GM21529 (cell line): ENCODE data around the gene RIMBP2.

Experiments
- ATAC-seq: cut with Tn5 transposase; IDR thresholded peaks from one replicate; pipeline ENCODE4 v1.9.1; 2021; ENCODE audit not compliant: unreplicated experiment

Gene RIMBP2

DNA sequence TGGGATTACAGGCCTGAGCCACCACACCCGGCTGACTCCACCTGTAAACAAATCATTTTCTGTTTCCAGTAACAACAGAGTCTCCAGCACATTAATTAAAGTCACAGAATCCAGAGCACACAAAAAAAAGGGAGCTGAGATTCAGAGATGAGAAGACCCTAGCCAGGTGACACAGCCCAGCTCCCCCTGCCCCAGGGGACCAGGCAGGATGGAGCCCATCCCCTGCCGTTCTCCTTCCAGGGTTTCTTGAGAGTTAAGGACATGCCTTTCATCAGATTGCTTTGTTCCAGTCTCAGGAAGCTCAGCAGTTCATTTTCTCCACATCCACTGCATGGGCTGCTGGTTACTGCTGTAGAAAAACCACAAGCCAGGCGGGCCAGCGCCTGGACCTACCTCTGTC lies 81.2 kb downstream of the RIMBP2 start:
- ATAC-seq, result no peak

DNA sequence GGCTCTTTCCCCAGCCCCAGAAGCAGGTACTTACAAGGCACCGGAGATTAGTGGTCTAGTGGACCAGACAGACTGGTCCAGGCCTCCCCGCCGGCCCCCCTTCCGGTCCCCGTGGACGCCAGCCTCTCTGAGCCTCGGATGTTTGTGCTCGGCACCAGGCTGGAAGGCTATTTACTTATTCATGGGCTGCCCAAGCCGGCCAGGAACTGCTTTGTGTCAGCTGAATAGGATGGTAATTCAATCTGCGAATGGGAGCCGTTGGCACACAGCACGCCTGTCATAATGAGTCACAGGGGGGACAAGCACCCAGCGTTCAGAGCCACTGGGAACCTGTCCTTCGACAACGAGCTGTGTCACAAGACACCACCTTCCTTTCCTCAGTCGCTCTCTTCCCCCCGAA lies 82.3 kb downstream of the RIMBP2 start:
- no peak for ATAC-seq

DNA sequence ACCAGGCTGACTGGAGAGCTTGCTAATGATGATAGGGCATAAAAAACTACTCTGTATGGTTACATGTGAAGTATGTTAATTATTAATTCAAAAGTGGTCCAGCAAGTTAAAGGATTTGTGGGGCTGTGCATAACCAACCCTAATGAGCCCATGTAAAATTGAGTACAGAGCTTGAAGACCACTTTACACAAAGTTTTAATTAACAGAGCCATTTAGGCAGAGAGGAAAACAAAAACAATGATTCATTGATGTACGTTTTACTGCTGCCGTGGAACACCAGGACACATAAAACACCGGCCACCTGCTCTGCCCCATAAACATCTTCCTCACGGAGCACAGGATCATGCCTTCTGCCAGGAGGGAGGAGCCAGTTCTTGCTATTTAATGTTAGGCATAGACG lies 83.5 kb downstream of the RIMBP2 start:
- no peak for ATAC-seq

DNA sequence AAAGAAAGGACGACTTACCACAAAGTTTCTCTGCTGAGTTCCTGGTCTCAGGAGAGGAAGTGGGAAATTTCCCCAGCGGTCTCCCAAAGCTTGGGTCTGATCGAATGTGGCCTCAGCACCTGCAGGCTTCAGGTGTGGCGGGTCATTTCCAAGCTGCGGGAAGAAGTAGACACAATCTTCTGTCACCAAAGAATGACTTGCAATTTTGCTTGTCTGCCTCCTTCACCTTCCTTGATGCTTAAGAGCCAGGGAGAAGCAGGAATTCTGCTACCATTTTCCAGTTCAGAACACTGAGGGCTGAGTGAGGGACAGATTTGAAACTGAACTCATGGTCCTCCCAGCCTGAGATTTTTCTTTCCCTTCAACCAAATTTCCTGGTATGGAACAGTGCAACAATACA lies 87.8 kb downstream of the RIMBP2 start:
- ATAC-seq, result no peak

DNA sequence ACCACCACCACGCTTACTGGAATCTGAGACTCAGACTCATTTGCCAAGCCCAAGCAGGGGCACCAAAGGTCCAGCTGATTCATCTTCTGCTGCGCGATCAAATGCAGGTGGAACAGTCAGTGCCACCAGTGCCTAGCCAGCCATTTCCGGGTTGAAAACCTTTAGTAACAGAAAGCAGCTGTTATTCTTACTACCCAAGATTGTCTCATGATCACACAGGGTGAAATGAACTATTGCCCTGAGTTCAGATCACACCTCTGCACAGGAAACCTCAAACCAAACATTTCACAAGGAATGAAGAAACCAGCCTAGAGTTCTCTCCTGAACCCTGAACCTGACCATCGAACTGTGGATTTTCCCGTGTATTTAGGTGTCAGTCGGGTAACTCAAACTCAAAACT lies 88.9 kb downstream of the RIMBP2 start:
- no peak for ATAC-seq

DNA sequence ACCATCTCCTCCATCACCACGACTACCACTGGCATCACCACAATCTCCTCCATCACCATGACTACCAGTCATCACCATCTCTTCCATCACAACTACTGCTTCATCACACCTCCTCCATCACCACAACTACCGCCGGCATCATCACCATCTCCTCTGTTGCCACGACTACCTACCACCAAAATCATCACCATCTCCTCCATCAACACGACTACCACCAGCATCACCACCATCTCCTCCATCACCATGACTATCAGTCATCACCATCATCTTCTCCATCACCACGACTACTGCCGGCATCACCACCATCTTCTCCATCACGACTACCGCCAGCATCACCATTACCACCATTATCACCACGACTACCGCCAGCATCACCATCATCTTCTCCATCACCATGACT lies 89.5 kb downstream of the RIMBP2 start:
- ATAC-seq, result no peak

DNA sequence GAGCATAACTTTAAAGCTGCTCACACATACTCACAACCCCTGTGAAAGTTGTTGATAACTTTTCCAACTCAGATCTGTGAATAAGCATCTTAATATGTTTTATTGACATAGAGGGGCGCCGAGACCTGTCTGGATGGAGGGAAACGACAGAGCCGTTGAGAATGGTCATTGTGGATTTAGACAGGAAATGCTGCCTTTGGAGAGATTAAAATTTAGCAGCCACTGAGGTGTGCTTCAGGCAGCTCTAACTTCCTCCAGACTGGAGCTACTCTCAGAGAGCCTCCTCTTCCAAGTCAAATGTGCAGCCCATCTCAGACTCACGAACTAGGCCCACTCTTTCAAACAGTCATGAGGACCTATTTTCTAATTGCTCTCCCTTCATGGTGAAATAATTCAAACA lies 90.9 kb downstream of the RIMBP2 start:
- ATAC-seq, result no peak

DNA sequence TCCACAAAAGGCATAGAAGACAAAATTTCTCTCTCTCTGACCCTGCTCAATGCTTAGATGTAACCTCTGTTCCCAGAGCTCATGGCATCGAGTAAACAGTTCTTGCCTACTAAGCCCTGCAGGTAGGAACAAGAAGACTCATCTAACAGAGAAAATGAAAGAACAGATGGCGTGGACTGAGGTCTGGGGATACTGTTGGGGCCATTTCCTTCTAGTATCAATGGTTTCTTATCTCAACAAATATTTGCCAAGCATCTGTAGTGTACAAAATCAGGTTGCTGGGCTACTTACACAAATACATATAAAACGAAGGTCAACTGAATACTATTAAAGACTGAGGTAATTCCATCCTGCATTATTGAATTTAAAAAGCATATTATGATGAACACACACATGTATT lies 93.3 kb downstream of the RIMBP2 start:
- no peak for ATAC-seq

DNA sequence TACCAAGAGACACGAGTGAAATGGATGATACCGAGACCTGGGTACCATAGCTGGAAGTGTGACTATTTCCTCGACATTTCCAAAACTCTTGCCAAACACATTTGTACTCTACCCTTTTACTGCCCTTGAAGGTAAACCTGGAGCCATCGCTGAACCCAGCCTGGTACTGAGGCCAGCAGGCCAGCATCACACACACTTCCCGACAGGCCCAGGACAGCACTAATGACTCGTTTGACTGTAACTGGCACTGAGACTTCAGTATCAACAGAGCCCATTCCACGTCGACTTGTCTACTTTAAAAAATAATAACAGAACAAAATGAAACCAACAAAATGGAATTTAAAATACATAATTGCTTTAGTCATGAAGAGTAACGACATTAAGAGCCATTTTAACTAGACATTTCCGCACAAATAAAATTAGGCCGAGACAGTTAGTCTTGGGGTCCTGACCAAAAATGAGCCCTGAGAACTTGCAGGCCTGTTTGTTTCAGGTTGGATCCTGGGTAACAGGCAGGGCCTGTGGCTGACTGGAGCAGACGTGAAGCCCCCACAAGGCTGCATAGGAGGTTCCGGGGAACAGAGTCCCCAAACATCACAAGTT lies 94.3 kb downstream of the RIMBP2 start:
- ATAC-seq, result no peak

DNA sequence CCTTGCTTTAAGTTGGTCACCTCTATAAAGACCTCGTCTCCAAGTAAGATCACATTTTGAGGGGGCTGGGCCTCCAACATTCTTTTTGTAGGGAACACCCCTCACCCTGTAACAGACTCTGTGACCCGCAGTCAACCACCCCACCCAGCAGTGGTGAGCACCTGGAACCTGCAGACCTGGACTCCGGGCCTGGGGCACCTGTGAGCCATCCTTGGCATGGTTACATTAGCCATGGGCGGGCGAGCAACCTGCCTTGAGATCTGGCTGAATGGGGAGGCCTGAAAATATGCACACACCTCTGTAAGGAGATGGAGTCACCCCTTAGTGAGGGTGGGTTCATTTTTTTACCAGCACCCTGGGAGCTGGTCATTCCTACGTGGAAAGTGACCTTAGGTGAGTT lies 95.3 kb downstream of the RIMBP2 start:
- no peak for ATAC-seq

DNA sequence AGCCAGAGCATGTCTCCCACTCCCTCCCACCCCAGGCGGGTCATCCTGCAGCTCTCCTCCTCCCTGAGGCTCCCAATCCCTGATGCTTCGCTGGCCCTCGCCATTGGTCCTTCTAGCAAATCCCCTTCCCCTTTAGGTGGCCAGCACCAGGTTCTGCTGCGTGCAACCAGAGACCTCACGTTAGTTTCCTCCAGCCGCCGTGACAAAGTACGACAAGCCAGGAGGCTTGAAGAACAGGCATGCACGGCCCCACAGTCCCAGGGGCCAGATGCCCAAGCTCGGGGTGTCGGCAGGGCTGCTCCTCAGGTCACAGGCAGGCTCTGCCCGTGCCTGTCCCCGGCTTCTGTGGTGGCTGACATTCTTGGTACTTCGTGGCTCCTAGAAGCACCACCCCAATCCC lies 95.8 kb downstream of the RIMBP2 start:
- ATAC-seq, result no peak

DNA sequence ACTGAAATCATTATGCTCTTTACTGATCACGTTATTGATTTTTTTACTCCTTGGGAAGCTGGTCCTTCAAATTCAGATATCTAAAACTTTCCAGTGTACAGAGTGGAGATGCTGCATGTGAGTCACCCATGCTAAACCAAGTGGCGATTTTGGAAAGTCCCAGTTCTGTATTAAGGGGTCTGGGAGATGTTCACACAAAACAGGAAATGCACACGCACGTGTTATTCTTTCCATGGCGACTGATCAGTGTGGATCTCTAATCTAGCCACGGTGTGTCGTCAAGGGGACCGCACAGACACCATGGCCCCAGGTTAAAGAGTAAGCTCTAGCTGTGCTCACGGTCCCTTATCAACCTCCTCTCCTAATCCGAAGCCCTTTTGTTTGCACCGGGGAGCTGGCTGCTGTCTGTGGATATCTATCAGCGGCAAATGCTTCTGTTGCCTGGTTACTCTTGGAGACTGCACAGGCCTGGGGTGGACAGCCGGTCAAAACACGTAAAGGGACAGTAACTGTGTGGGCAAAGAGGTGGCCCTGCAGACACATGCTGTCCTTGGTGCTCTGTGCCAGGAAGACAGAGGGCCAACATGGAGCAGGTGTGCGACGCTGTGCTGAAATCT lies 96.6 kb downstream of the RIMBP2 start:
- no peak for ATAC-seq

DNA sequence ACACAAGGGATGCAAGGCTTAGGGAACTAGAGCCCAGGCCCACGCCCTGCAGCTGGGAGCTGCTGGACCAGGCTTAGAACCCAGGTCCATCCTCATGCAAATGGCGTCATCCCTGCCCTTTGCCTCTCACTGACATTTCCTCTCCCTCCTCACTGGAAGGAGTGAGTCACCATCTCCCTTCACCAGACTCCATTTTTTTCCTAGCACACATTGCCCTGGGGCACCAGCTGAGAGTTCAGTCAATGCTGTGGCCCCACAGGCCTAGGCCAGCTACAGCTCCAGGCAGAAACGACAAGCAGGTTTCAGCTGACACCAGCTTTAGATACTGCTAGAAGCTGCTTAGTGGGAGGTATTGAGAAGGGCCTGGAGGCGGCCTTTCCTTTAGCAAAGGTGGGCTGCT lies 98.9 kb downstream of the RIMBP2 start:
- no peak for ATAC-seq

DNA sequence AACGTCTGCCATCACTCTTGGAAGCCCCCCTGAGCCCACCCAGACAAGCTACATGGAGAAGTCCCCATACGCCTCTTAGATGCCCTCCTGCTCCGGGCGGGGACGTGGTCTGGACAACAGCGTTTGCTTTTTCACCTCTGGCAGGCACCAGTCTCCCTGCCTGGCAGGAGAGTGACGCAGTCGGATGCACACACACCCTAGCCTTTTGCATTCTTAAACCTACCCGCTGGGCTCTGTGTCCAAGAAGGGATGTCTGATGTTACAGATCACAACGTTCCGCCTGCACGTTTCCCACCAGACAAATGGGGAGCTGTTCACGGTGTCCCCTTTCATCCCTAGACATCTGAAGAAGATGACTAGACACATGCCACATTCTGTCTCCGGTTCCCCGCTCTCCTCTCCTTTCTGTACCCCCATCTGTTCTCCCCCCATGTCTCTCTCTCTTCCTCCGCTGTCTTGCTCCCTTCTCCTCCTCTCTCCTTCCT lies 100.2 kb downstream of the RIMBP2 start:
- ATAC-seq, result no peak

DNA sequence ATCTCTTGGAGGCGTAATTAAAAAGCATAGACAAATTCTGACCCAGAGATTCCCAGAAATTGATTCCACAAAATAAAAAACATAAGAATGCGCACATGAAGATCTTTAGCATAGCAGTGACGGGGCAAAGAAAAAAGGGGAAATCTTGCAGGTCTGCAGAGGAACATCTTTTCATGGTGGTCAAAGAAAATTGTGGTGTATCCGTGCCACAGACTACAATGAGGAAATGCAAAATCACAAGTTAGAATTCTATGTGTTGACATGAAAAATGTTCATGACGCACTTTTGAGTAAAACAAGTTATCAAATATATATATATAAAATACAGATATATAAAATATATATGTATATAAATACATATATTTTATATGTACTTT lies 101.6 kb downstream of the RIMBP2 start:
- no peak for ATAC-seq

DNA sequence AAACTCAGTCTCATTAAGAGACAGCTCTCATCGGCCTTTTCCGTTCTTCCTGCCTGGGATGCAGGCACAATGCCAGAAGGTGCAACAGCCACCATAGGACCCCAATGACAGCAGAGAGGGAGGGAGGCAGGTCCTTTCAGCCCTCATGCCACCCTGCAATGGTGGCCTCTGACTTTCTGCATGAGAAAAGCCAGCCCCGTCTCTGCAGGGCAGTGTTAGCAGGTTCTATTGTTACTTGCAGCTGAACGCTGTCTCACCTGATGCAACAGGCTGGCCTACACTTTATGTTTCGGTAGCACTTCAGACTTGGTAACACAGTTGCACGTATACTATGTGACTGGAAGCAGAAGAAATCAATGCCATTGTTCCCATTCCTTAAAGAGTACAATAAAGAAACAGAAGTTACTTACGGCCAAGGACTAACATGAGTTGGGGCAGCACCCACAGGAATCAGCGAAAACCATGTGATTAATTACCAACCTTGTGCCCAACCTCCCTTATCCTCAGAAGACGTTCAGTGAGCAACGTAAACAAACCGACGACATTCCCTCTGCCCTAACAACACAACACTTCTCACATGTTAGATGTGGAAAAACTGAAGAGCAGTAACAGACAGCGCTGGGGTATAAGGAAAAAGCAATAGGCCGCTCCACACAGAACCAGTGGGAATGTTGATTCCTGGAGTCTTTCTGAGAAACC lies 102.1 kb downstream of the RIMBP2 start:
- ATAC-seq, result no peak

DNA sequence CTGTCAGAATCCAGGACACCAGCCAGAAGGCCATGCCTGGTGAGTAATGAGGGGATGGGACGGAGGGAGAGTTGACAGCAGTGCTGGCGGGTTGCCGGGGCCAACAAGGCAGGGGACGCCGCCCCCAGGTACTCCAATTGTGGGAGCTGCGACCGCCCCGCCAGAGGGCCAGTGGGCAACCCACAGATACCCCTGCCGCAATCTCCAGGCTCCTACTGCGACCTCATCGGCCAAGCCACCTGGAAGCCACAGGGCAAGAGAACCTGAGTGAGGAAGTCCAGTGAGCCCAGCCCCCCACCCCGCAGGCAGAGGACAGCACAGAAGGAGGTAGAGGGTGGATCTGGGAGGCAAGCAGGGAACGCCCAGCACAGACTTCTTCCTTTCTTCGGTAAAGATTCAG lies 103.0 kb downstream of the RIMBP2 start:
- ATAC-seq, result no peak

DNA sequence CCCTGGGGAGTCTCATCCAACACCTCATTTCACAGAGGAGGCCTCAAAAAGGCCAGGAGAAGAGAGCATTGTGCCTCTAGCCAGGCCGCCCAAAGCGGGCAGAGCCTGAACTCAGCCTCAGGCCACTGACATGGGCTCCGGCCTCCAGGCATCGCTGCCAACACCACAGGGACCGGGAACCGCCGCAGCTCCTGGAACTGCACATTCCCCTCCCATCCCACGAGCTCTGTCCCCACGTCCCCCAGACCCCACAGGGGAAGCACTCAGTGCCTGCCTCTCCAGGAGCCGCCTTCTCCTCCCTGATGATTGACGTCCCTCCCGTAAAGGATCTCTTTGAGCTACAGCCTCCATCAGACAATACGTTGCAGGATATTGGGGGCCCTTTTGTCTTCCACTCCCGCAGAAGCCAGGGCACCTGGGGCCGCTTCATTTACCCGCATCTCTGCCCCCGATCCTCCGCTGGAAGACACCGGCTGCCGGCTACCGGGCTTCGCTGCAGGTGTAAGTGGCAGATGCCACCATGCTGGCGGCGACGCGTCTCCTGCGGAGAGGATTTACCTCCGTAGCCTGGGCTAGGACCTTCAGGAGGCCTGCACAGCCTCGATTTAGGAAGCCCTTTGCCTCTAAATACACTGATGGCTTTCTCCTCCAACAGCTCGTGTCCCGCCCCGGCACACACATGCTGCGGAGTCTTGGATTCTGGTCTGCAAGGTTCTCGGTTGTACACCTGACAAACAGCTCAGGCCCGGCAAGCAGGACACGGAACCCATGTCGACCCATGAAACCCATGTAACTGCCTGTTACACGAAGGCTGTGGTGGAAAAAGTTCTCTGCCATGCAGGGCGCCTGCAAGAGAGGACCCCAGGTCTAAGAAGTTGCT lies 104.8 kb downstream of the RIMBP2 start:
- no peak for ATAC-seq

DNA sequence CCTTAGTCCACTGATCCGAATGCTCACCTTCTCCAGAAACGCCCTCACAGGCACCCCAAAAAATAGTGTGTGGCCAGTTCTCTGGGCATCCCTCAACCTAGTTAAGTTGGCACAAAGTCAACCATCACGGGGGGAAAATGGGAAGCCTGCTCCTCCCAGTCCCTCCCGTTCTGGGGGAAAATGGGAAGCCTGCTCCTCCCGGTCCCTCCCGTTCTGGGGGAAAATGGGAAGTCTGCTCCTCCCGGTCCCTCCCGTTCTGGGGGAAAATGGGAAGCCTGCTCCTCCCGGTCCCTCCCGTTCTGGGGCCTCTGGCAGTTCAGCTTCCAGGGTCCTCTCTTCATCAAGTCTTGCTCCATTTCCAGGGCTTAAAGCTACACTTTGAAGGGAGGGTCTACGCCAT lies 106.1 kb downstream of the RIMBP2 start:
- no peak for ATAC-seq

DNA sequence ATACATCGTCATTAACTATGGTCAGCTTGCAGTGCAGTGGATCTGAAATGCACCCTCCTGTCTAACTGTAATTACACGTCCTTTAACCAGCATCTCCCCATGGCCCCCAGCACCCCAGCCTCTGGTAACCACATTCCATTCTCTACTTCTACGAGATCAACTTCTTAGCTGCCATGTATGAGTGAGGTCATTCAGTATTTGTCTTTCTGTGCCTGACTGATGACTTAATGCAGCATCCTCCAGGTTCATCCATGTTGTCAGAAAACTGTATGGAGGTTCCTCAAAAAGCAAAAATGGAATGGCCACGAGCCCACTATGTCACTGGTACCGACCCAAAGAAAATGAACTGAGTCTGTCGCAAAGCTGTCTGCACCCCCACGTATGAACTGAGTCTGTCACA lies 107.3 kb downstream of the RIMBP2 start:
- no peak for ATAC-seq

DNA sequence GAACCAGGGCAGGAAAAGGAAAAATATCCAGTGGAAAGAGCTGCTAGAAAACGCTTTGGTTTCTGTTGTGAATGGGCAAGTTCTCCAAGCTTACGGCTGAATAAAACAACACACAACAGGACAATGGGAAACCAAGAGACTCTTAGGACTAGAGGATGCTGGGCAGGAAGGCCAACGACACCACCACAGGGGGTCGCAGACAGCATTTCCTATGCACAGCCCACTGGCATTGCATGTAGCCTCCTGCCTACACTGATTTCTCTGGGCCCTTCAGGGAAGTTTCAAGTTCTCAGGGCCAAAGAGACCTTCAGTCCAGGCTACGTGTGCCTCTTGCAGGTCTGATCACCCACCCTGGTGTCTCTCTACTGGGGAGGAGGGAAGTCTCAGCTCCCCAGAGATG lies 108.0 kb downstream of the RIMBP2 start:
- no peak for ATAC-seq

DNA sequence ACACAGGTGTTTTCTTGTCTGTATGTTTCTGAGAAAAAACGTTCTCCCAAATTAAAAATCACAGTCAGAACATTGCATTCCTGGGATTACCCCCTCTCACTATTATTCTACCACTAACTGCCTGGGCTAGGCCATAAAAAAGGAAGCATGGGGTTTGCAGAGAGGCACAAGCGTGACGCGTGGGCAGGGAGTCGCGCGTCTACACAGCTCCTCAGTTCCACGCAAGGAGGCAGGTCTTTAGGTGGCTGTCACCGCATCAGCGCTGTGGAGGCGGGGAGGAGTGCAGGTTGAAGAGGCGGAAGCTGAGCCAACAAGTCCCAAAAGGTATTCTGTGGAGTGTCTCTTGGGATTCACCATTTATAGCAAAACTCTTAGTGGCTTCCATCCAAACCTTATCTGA lies 109.9 kb downstream of the RIMBP2 start:
- ATAC-seq, result no peak
